K562 (cell line): ENCODE measurements around the gene CDK5R2. TPM values are rescaled to one million over a fixed set of nuclear protein-coding genes. Genes with fewer than 3 reads are reported as not detected.

Experiments used
- BRF1 ChIP-seq: IDR thresholded peaks from 3 replicates; pipeline ENCODE4 v1.6.1; 2011; ENCODE audit warnings: borderline replicate concordance, mild to moderate bottlenecking; ENCODE audit not compliant: insufficient read length; ENCODE audit errors: extremely low read depth
- CBFA2T3 ChIP-seq: fragments of 450-650 bp; IDR thresholded peaks from 2 replicates; pipeline ENCODE4 v1.6.1; 2017
- CXXC5 ChIP-seq: fragments of 250-450 bp; sonication (Bioruptor Pico); IDR thresholded peaks from 2 replicates; pipeline ENCODE4 v1.8.0; 2022; ENCODE audit warnings: inconsistent platforms, mild to moderate bottlenecking, moderate library complexity
- EP300 ChIP-seq: IDR thresholded peaks from 2 replicates; pipeline ENCODE4 v1.6.1; 2012; ENCODE audit warnings: low read length, improper control_type of control experiment
- FOXJ3 ChIP-seq: sonication (generic); formaldehyde crosslinking; IDR thresholded peaks from 2 replicates; pipeline ENCODE4 v1.4.0; 2020; ENCODE audit warnings: mild to moderate bottlenecking, missing genetic modification reagents
- MCM3 ChIP-seq: fragments of 450-650 bp; IDR thresholded peaks from 2 replicates; pipeline ENCODE4 v1.6.1; 2016
- MTA2 ChIP-seq: fragments of 450-650 bp; IDR thresholded peaks from 2 replicates; pipeline ENCODE4 v1.6.1; 2016; ENCODE audit warnings: low read depth
- MYNN ChIP-seq, 2 experiments: sonication (generic); formaldehyde crosslinking in 1 of 2; IDR thresholded peaks; 2 replicates each; pipeline versions ENCODE4 v1.5.0 to v1.6.1; 2016 to 2020; ENCODE audit warnings: antibody characterized with exemption in 1 of 2, missing genetic modification reagents in 1 of 2
- NR2F6 ChIP-seq: fragments of 450-650 bp; formaldehyde crosslinking; IDR thresholded peaks from 2 replicates; pipeline ENCODE4 v1.4.0; 2020; ENCODE audit warnings: mild to moderate bottlenecking
- POLR2G ChIP-seq: fragments of 200-400 bp; formaldehyde crosslinking; IDR thresholded peaks from 2 replicates; pipeline ENCODE4 v1.6.1; 2017; ENCODE audit warnings: low read depth, mild to moderate bottlenecking, antibody characterized with exemption, low read length, moderate library complexity
- RBM34 ChIP-seq: fragments of 200-400 bp; formaldehyde crosslinking; IDR thresholded peaks from 2 replicates; pipeline ENCODE4 v1.6.1; 2018; ENCODE audit warnings: low read length, borderline replicate concordance; ENCODE audit not compliant: insufficient read depth
- RCOR1 ChIP-seq, 2 experiments: IDR thresholded peaks; 2 replicates each; pipeline ENCODE4 v1.6.1; 2012; ENCODE audit warnings: low read depth in 2 of 2, low read length in 2 of 2, borderline replicate concordance in 1 of 2, improper control_type of control experiment in 1 of 2
- RNF2 ChIP-seq: sonication (generic); IDR thresholded peaks from 2 replicates; pipeline ENCODE4 v1.6.1; 2016
- SAFB ChIP-seq: fragments of 200-400 bp; formaldehyde crosslinking; IDR thresholded peaks from 2 replicates; pipeline ENCODE4 v1.6.1; 2017; ENCODE audit warnings: low read depth, low read length, borderline replicate concordance
- SOX6 ChIP-seq: fragments of 450-650 bp; IDR thresholded peaks from 2 replicates; pipeline ENCODE4 v1.6.1; 2014; ENCODE audit warnings: mild to moderate bottlenecking
- SP1 ChIP-seq: sonication (generic); formaldehyde crosslinking; IDR thresholded peaks from 2 replicates; pipeline ENCODE4 v1.8.1; 2022; ENCODE audit warnings: mild to moderate bottlenecking, missing genetic modification reagents
- TCF7 ChIP-seq: sonication (generic); IDR thresholded peaks from 2 replicates; pipeline ENCODE4 v1.6.1; 2016; ENCODE audit warnings: antibody characterized with exemption, borderline replicate concordance
- ZC3H11A ChIP-seq: IDR thresholded peaks from 2 replicates; pipeline ENCODE4 v1.6.1; 2012; ENCODE audit warnings: low read depth, low read length, improper control_type of control experiment
- ZNF165 ChIP-seq: fragments of 250-450 bp; sonication (Bioruptor Pico); IDR thresholded peaks from 2 replicates; pipeline ENCODE4 v1.4.0; 2020; ENCODE audit warnings: borderline replicate concordance
- ZNF316 ChIP-seq: fragments of 450-650 bp; IDR thresholded peaks from 2 replicates; pipeline ENCODE4 v1.6.1; 2016
- ZNF584 ChIP-seq: fragments of 200-800 bp; sonication (Bioruptor generic); IDR thresholded peaks from 2 replicates; pipeline ENCODE4 v1.6.1; 2016; ENCODE audit warnings: low read depth, mild to moderate bottlenecking, missing genetic modification characterization, missing compliant biosample characterization
- polyA plus RNA-seq, 8 experiments: library from polyadenylated mRNA; depleted of rRNA in 4 of 8; stranded (reverse) in 5 of 8; unstranded in 3 of 8; fragments of >200 nt; fragmentation: Nextera tagmentation in 2 of 8; fragmentation: Illumina TruSeq in 1 of 8; extraction: Ambion mirVana in 2 of 8; extraction: Trizol in 1 of 8; gene quantifications; 2 replicates each; pipeline versions ENCODE4 v1.2.1 to v1.2.3, GENCODE V29; 2011 to 2014; ENCODE audit warnings: inconsistent platforms in 1 of 8, missing spikeins in 1 of 8
- total RNA-seq, 7 experiments: library from RNA; depleted of rRNA in 6 of 7; stranded (reverse); fragments of >200 nt in 6 of 7; fragmentation: Illumina TruSeq in 2 of 7; extraction: Trizol in 2 of 7; gene quantifications; 2 replicates each; pipeline versions ENCODE4 v1.2.1 to v1.2.3, GENCODE V29; 2011 to 2021; ENCODE audit warnings: low replicate concordance in 1 of 7
- TF ChIP-seq, protein P1 (sequence below): fragments of 250-450 bp; sonication (Bioruptor Pico); IDR thresholded peaks from 2 replicates; pipeline ENCODE4 v1.4.0; 2020; ENCODE audit warnings: borderline replicate concordance
- TF ChIP-seq, protein P2 (sequence below), 2 experiments: IDR thresholded peaks; 2 replicates each; pipeline ENCODE4 v1.6.1; 2012; ENCODE audit warnings: improper control_type of control experiment in 2 of 2, low read depth in 2 of 2, low read length in 2 of 2, borderline replicate concordance in 1 of 2
- TF ChIP-seq, protein P3 (sequence below): fragments of 250-450 bp; sonication (Bioruptor Pico); IDR thresholded peaks from 2 replicates; pipeline ENCODE4 v1.5.0; 2020; ENCODE audit warnings: mild to moderate bottlenecking, borderline replicate concordance

CDK5R2 gene
- total and polyA plus RNA-seq, 9 of the 15 experiments (the other 6 are each of a cell fraction or from before 2014, with no cell fraction given) = 0.09 TPM; not detected in 8

DNA sequence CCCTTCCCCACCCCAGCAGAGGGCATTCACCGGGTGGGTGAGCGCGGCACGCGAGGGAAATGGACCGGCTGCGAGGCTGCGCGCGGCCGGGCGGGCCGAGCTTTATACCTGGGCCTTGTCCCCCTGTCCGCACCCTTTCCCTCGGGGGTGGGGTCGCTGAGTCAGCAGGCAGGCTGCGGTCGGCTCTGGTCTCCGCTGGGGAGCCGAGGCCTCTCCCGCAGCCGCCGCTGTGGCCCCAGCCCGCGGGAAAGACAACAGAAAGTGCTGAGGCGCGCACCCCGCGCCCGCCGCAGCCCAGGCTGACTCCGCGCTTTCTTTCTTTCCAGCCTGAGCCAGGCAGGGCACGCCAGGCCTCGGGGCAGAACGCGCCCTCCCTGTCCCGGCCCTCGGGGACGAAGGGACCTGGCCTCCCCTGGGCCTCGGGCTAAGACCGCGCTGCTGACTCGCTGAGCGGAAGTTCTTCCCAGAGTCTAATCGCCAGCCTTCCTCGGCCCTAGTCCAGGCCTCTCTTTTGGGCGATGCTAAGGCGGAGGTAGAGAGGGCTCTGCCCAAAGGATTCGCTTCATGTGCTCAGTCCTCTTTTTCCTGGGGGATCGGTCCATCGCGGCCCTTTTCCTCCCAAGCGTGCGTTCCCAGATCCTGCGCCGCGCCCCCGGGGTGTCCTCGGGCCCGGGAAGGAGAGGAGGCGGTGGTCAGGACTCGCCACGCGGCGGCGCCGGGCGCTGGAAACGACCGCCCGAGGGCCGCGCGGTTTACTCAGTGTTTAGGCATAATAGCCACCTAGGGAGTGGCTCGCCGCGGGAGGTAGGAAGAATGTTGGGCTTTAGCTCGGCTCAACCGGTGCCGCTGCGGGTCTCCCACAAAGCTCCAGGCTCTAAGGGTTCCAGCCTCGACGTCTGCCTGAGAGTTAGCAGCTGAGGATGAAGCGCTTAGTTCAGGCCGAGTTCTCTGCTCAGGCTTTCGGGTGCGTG lies 34.2 kb downstream of the CDK5R2 start, which contains the start of gene CRYBA2 (continued):
- TF ChIP-seq EP300 = no peak
- no peak for TF ChIP-seq TCF7
- TF ChIP-seq CXXC5 = no peak
- no peak for TF ChIP-seq ZNF584 (CRISPR knock-in tag)
- TF ChIP-seq, protein P1, sequence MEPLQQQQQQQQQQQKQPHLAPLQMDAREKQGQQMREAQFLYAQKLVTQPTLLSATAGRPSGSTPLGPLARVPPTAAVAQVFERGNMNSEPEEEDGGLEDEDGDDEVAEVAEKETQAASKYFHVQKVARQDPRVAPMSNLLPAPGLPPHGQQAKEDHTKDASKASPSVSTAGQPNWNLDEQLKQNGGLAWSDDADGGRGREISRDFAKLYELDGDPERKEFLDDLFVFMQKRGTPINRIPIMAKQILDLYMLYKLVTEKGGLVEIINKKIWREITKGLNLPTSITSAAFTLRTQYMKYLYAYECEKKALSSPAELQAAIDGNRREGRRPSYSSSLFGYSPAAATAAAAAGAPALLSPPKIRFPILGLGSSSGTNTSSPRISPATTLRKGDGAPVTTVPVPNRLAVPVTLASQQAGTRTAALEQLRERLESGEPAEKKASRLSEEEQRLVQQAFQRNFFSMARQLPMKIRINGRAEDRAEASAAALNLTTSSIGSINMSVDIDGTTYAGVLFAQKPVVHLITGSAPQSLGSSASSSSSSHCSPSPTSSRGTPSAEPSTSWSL = no peak
- TF ChIP-seq SOX6 = no peak
- no peak for TF ChIP-seq MCM3
- TF ChIP-seq RCOR1 (IDR thresholded peaks at IDR 0.05; ENCODE audit: borderline replicate concordance in 1 of 2, low read depth in 2 of 2, low read length in 2 of 2) = no peak
- peak; percentile 73 for TF ChIP-seq ZNF316
- TF ChIP-seq, protein P2, sequence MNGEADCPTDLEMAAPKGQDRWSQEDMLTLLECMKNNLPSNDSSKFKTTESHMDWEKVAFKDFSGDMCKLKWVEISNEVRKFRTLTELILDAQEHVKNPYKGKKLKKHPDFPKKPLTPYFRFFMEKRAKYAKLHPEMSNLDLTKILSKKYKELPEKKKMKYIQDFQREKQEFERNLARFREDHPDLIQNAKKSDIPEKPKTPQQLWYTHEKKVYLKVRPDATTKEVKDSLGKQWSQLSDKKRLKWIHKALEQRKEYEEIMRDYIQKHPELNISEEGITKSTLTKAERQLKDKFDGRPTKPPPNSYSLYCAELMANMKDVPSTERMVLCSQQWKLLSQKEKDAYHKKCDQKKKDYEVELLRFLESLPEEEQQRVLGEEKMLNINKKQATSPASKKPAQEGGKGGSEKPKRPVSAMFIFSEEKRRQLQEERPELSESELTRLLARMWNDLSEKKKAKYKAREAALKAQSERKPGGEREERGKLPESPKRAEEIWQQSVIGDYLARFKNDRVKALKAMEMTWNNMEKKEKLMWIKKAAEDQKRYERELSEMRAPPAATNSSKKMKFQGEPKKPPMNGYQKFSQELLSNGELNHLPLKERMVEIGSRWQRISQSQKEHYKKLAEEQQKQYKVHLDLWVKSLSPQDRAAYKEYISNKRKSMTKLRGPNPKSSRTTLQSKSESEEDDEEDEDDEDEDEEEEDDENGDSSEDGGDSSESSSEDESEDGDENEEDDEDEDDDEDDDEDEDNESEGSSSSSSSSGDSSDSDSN (IDR thresholded peaks at IDR 0.05; ENCODE audit: borderline replicate concordance in 1 of 2, low read depth in 2 of 2, low read length in 2 of 2) = 0 out of 4 replicates have a peak, but pooled peaks of 1 of the 2 experiments have one; percentile 10
- 0 out of 2 replicates have a peak, but pooled peaks have one; percentile 47 for TF ChIP-seq POLR2G
- no peak for TF ChIP-seq MYNN (IDR thresholded peaks at IDR 0.05)
- TF ChIP-seq MYNN (CRISPR knock-in tag; IDR thresholded peaks at IDR 0.05) = no peak
- TF ChIP-seq, protein P3, sequence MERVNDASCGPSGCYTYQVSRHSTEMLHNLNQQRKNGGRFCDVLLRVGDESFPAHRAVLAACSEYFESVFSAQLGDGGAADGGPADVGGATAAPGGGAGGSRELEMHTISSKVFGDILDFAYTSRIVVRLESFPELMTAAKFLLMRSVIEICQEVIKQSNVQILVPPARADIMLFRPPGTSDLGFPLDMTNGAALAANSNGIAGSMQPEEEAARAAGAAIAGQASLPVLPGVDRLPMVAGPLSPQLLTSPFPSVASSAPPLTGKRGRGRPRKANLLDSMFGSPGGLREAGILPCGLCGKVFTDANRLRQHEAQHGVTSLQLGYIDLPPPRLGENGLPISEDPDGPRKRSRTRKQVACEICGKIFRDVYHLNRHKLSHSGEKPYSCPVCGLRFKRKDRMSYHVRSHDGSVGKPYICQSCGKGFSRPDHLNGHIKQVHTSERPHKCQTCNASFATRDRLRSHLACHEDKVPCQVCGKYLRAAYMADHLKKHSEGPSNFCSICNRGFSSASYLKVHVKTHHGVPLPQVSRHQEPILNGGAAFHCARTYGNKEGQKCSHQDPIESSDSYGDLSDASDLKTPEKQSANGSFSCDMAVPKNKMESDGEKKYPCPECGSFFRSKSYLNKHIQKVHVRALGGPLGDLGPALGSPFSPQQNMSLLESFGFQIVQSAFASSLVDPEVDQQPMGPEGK (CRISPR knock-in tag) = no peak
- no peak for TF ChIP-seq ZNF165 (CRISPR knock-in tag)
- TF ChIP-seq NR2F6 = no peak
- no peak for TF ChIP-seq ZC3H11A
- no peak for TF ChIP-seq CBFA2T3
- no peak for TF ChIP-seq FOXJ3 (CRISPR knock-in tag)
- TF ChIP-seq SAFB = no peak
- no peak for TF ChIP-seq BRF1
- no peak for TF ChIP-seq SP1 (CRISPR knock-in tag)
- no peak for TF ChIP-seq RNF2
- no peak for TF ChIP-seq MTA2
- TF ChIP-seq RBM34 = no peak
